Fibroblast of lung (primary cell): ENCODE measurements around the gene NAB2.

ENCODE experiments used
- EZH2 ChIP-seq: IDR thresholded peaks from 2 replicates; pipeline ENCODE4 v1.5.1; 2012; ENCODE audit warnings: low read length, control low read depth, mild to moderate bottlenecking; ENCODE audit errors: missing control alignments
- TF ChIP-seq, protein P1 (sequence below), 2 donors: IDR thresholded peaks in 1 of 2; conservative IDR thresholded peaks in 1 of 2; 1 replicate in 1 of 2; 2 replicates in 1 of 2; pipeline ENCODE4 v1.5.1; 2011 to 2012; ENCODE audit warnings: low read length in 2 of 2, control low read depth in 1 of 2, inconsistent platforms in 1 of 2, low read depth in 1 of 2, mild to moderate bottlenecking in 1 of 2

DNA sequence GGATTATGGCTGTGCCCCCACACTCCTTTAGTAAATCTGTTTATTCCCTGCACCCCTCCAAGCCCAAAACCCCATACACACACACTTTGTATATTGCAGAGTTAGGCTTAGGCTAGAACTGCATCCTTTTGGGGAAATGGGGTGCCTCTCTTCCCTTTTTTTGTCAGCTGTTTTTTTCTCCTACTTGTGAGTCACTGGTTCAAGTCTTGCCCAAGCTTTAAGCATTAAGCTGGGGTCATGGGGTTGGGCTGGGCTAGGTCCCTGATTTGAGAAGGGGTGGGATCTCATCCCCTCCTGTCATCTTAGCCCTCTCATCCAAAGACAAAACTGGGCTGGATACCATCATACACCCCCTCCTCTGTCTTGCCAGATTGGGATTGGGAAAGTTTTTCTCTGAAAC, 41.0 kb downstream of the NAB2 start:
- TF ChIP-seq, protein P1, sequence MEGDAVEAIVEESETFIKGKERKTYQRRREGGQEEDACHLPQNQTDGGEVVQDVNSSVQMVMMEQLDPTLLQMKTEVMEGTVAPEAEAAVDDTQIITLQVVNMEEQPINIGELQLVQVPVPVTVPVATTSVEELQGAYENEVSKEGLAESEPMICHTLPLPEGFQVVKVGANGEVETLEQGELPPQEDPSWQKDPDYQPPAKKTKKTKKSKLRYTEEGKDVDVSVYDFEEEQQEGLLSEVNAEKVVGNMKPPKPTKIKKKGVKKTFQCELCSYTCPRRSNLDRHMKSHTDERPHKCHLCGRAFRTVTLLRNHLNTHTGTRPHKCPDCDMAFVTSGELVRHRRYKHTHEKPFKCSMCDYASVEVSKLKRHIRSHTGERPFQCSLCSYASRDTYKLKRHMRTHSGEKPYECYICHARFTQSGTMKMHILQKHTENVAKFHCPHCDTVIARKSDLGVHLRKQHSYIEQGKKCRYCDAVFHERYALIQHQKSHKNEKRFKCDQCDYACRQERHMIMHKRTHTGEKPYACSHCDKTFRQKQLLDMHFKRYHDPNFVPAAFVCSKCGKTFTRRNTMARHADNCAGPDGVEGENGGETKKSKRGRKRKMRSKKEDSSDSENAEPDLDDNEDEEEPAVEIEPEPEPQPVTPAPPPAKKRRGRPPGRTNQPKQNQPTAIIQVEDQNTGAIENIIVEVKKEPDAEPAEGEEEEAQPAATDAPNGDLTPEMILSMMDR (conservative IDR thresholded peaks at IDR 0.05 in 1 of 2, IDR thresholded peaks at IDR 0.05 in 1 of 2; ENCODE audit: low read depth in 1 of 2, low read length in 2 of 2) = no peak
- TF ChIP-seq EZH2 = no peak
